Activated CD8-positive, alpha-beta memory T cell treated with anti-CD3 and anti-CD28 coated beads, Interleukin-2, amount 50 U/mL, for 1 hour (primary cell): ENCODE results near the gene SYNCRIP.
A peak's percentile ranks its signal among the peaks of the same experiment; 100 is the strongest.
"Not testable (repeated sequence)": the region's sequence is repeated elsewhere in the genome, so short reads cannot be mapped to it uniquely, and the experiment has no call there.

Source experiments
- DNase-seq: peaks from one replicate; pipeline ENCODE4 v3.0.0-alpha.2; 2020; ENCODE audit errors: extremely low read depth

SYNCRIP gene

DNA sequence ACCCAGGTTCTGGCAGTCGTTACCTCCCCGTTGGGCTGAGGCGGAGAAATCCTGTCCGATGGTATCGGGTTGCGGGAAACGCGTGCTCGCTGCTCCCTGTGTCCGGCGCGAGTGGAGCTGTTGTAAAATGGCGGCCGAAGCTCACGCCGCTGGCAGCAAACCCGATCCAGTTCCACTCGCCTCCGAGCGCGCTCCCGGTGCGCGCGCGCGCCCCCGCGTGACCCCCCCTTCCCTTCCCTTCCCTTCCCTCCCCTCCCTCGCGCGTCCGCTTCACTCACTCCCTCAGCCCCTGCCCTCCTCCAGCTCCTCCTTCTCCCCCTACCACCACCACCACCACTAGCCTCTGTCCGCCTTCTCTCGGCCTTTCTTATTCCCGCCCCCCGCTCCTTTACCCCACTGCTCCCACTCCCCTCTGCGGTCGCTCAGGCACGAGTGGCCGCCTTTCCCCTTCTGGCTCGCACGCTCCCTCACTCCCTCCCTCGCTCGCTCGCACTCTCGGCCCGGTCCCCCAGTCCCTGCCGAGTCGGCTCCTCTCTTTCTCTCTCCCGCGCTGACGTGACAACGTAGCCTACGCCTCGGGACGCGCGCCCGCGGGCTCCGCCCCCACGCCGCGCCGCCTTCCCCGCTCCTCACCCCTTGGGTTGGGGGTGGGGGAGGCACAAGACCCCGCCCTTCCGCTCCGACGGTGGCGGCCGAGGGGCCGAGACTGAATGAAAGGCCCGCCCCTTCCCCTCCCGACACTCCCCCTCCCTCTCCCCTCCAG, at the start of gene SYNCRIP:
SYNCRIP (minus strand) TSS at position 113 of the 763 bp plus-strand sequence. CDS start 1,447 bp downstream, outside the sequence.
- DNase-seq = peak; percentile 89

DNA sequence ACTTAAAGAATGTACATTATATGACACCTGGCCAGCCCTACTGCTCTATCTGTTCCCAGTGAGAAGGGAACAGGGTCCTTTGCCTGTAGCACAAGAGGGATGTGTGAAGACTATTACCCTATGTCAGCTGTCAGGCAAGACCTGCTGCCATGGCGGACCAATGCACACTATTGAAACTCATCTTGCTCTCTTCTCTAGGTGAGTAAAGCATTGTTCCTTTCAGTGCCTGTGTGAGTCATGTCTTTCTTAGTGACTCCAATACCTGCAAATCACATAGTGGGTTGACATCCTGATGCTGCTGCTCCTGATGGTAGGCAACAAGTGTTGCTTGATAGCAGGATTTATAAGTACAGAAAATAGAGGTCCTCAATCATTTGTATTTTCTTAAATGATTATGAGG, 48.8 kb upstream of the SYNCRIP start:
- DNase-seq = no peak

DNA sequence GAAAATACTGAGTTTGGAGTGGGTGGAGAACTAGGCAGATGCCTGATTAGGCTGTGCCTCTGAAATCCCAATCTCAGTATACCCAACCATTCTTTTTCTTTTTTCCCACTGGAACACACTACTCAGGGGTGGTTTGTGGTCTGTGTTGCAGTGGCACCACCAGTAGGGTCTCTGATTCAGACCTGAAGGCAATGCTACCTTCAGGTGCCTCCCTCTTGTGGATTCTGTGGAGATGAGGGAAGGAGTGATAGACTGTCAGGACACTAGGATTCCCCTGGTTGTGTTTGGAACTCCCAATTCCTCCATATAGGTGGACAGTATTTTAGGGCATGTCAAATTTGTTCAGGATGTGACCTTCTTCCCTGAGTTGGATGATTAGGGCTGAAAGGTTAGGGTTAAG, 47.4 kb upstream of the SYNCRIP start:
- DNase-seq = no peak

DNA sequence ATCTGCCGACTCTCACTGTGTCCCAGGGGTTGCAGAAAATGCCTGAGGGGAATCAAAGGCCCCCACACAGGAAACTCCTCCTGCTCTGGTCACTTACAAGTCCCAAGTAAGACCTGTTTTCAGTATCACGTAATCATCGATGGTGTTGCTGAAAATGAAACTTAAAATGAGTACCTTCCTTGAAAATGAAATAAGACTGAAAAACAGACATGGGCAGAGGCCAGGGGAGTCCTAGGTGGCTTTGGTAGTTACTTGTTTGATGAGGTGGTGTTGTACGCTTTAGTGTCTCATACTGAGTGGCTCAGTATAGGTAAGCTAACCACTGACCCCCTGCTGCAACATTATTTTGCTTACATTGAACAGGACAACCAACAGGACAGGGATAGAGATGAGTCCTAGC, 43.0 kb upstream of the SYNCRIP start:
- no peak for DNase-seq

DNA sequence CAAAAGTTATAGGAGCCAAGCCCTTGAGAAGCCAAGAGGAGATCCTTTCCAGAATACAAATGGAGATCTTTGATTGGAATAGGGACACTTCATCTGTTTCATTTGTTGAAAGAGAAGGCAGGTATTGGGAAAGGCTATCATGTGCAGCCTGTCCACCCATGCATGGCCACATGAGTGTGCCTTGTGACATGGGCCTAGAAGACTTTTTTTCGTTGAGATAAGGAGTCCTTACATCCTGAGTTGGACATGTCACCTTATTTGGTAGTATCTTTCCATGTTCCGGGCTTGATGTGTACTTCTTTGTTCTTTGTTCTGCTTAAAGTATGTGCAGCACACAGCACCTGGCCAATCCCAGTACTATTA, 42.1 kb upstream of the SYNCRIP start:
- no peak for DNase-seq

DNA sequence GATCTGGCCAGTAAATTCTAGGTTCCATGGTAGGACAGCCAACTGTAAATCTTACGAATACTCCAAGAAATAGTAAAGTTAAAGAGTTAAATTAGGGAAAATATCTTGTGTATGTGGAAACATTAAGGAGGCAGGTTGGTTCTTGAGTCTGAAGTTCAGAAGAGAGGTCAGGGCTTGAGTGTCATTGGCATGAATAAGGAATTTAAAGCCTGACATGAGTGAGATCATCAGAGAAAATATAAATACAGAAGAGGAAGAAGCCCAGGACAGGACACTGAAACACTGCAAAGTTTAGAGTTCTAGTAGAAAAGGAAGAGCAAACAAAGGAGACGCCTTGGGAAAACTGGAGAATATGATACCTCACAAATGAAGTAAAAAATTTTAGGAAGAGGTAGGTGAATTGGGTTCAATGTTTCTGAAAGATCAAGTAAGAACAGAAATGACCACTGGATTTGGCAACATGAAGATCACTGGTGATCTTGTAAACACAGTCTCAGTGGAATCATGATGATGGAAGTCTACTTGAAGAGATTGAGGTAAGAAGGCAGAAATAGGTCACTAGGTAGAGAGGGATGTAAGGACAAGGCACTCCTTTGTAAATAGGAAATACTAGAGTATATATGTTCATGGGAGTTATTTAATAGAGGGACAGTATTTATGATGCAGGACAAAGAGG, 41.6 kb upstream of the SYNCRIP start:
- no peak for DNase-seq

DNA sequence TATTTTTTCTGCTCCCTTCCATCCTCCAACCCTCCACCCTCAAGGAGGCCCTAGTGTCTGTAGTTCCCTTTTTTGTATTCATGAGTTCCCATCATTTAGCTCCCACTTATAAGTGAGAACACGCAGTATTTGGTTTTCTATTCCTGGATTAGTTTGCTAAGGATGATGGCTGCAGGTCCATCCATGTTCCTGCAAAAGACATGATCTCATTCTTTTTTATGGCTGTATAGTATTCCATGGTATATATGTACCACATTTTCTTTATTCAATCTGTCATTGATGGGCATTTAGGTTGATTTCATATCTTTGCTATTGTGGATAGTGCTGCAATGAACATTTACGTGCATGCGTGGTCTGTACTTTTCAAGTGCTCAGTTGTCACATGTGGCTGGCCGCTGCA, 39.2 kb upstream of the SYNCRIP start:
- DNase-seq = not testable (repeated sequence)

DNA sequence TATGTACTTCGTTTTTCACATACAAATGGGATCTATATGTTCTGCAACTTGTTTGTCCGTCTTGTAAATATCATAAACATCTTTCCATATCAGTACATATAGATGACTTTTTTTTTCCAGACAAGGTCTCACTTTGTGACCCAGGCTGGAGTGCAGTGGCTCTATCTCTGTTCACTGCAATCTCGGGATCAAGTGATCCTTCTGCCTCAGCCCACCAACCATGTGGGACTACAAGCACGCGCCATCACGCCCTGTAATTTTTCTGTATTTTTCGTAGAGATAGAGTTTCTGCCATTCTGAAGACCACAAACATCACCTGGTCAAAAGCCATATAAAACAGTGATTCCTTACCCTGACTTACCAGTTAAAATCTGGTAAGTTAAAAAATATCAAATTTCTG, 37.7 kb upstream of the SYNCRIP start:
- DNase-seq = no peak

DNA sequence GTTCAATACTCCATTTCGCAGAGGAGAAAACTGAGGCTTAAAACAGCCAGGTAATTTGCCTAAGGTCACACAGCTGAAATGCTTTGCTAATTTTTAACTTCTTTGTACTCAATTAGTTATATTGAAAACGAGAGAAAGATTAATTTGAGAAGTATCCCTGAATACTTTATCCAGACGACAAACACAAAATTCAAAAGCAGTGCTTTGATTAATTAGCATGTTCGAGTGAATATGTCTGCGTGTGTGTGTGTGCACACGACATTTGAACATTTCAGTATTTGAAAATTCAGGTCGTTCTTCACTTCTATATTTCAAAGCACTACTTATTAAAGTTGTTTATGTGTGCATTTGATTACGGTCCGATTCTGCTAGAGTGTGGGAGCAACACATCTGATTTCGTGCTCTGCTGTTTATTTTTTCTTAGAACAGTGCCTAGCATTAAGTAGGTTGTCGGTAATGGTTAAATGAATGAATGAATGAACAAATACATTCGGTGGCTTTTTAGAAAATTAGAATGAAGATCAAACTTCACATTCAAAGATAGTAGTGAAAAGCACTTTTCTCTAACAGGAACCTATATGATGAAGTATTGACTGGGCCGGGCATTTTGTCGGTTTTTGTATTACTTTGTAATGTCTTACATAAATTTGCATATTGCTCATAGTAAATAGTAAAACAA, 36.9 kb upstream of the SYNCRIP start:
- no peak for DNase-seq

DNA sequence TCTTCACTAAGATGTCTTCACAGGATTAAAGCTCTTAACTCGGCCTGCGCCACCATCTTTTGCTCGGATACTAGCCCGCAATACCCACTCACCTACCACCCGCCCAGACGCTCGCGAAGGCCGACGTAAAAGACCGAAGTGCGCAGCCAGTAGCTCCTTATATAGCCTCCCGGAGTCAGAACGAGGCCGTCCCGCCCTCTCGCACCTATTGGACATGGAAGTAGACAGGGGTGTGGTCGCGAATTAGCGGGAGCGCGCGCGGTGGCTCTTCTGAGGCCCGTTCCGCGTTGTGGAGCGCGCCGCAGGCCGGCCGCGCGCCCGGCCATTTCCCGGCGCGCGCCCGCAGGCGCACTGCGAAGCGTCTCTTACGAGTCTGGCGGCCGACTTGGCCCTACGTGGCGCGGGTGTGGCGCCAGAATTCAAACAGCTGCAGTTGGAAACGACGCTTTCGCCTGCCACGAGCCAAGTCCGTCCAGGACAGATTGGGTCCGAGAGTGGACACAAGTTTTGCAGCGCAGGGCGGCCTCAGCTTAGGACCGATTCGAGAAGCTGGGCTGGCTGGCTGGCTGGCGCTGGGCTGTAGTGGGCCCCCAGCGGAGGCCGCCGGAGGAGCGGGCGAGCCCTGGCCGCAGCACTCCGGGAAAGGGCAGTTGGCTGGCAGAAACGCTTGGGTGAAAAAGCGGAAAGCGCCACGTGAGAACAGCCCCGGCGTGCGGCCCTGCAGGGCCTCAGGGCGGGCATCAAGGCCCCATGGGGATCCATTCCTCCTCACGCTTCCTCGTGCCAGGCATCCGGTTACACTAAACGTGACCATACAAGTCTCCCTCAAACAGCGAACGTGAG, 36.1 kb upstream of the SYNCRIP start:
- peak; percentile 96 for DNase-seq

DNA sequence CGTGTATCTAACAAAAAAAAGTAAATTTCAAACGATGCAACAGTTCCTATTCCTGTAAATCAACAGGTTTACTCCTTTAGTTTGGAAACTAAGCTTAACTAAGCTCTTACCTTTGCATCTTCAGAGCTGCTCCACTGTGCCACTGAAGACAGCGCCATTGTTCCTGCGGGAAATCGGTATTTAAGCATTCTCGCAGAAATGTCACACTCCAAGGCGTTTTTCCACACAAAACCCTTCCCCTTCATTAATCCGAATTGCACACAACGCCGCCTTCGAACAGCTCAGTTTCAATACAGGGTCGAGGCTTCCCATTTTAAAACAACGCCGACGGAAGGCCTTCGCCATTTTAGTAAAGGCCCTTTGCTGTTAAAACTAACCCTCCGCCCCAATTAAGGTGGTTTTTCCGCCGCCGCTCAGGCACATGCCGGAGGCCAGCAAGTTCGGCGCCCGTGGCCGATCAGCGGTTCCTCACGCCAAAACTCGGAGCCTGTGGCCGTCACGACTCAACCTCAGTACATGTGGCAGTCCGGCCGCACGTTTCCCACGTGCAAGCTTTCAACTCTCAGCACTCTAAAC, 35.4 kb upstream of the SYNCRIP start:
- no peak for DNase-seq

DNA sequence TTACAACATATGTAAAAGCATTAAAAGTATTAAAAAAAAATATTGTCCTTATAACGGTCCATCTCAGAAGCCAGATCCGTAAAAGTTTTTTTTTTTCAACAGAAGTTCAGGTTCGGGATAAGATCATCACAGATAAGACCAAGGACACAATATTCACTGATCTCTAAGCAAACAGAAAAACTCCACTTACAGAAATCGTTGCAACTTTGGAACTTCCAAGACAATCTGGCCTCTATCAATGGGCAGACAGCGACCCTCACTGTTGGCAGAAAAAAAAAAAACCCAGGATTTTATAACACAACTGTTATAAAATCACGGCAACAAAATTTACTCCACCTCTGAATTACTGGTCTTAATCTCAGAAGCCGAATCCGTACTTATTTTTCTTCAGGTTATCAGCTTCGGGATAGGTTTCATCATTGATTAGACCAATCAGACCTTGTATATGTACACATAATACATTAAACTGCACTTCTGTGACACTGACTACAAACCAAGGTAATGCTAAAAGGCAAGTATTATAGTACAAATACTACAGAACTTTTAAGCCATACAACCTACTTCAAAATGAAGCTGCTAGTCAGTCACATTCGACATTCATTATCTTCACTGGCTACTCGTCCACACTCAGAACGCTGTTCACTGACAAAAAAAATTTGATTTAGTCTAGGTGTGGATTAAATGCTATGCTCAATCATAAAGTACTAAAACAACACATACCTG, 34.7 kb upstream of the SYNCRIP start:
- DNase-seq = no peak

DNA sequence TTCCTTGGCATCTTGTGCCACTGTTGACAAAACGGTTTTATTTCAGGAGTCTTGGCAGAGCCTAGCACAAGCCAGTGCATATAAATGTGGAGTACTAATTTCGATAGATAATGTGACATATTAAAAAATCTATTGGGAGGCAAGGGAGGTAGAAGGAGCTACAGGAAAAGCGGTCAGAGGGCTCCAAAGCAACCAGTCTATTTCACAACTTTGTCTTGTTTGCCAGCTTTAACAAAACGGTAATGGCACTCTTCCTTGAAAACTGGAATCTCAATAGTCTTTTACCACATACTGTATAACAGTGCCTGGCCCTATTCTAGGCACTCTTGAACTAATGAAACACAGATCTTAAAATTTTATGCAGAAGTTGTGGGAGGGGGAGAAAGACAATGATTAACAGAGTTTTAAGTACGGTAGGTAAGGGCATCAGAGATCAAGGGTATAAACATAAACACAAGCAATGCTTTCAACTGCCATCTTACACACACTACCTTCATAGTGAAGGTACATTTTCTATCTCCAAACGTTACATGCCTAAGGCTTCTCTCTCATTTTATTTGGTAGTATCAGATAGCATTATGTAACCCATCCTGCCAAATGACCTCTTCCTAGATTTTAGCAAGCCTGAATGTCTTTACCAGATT, 33.5 kb upstream of the SYNCRIP start:
- no peak for DNase-seq

DNA sequence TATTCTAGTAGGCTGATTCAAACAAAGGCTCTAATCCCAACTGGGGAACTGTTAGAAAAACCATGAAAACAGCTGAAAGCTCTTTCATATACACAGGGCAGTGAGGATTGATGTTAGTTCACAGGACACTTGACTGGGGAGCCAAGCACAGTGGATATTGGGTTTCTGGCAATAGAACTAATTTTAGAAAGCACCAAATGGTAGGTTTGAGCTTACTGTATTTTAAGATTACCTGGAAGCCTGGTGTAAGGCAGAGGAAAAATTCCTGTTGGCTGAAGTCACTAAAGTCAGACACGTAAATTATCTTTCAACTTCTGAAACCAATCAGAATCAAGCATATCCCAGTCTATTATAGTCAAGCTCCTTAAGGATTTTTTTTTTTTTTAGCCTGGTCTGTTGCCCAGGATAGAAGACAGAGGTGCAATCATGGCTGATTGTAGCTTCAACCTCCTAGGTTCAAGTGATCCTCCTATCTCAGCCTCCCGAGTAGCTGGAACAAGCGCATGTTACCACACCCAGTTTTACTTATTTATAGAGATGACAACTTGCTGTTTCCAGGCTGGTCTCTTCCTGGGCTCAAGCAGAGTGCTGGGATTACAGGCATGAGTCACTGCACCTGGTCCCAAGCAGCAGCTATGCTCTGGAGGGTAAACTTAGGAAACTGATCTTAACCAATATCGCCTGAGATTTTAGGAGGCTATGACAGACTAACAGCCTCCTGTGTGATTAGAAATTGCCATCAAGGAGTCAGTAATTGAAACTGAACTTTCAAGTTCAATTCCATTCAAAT, 32.5 kb upstream of the SYNCRIP start:
- DNase-seq = no peak

DNA sequence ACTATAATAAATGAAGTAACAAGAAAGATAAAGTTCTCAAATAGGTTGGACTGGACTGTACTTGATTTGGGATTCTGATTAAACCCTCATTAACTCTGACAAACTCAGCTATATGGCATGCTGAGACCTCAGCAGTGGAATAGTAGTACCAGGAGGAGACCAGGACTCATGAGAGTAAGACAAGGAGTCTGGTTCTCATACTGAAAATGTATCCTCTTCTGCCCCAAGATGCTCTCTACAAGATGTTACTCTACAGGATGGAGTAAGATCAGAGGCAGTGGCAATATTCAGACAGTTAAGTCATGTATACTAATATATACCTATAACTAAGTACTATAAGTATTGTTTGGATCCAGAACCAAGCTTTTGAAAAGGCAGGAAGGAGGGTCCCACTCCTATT, 31.9 kb upstream of the SYNCRIP start:
- no peak for DNase-seq

DNA sequence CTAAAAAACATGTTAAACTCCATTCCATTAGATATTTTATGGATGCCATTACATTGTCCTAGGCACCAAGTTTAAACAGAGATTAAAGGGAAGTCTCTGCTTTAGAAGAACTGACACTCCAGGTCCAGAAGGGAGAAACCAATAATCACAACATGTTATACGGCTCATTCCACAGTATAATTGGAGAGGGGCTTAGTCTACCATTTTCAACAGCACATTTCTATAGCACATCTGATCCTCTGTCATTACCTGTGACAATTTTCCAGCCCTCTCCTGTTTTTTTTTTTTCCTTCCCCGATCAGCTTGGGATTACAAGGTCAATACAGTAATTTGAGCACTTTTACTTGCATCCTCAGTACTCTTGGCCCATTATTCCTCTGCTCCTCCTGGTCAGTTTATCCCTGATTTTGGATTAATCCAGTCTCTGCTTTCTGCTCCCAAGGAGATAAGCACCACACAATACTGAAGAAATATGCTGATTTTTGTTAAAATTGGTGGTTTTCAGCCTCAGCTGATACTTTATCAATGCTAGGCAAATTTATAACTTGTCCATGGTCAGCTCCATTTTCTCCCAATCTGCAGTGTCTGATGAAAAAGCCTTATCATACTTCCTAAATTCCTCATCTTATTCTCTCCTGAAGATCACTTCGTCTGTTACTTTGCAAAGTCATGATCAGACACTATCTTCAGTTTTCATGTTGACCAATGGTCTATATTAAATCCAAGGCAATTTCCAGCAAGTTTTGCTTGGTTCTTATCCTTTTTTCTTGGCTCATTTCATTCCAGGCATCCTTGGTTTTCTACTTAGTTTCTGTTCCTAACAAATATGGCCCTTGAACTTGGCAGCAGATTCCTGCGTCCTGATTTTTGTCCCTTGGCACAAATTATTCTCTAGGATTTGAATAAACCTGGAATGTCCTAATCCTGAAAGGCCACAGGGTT, 30.8 kb upstream of the SYNCRIP start:
- DNase-seq = no peak

DNA sequence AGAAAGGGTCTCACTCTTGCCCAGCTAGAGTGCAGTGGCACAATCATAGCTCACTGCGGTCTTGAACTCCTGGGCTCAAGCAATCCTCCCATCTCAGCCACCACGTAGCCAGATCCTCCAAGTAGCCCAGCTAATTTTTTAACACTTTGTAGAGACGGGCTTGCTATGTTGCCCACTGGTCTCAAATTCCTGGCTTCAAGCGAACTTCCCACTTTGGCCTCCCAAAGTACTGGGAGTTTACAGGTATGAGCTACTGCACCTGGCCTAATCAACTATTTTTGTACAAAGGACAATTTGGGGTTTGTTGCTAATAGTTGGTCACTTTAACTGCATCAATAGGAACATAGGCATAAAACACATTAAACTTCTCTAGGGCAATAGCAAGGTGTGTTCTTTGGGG, 29.9 kb upstream of the SYNCRIP start:
- no peak for DNase-seq

DNA sequence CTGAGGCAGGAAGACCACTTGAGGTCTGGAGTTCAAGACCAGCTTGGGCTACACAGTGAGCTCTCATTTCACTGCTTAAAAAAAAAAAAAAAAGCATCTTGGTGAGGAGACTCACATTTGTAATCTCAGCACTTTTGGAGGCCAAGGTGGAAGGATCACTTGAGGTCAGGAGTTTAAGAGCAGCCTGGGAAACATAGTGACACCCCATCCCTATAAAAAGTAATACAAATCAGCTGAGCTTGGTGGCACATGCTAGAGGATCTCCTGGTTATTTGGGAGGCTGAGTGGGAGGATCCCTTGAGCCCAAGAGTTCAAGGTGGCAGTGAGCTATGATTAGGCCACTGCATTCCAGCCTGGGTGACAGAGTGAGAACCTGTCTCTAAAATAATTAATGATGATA, 29.4 kb upstream of the SYNCRIP start:
- DNase-seq = no peak

DNA sequence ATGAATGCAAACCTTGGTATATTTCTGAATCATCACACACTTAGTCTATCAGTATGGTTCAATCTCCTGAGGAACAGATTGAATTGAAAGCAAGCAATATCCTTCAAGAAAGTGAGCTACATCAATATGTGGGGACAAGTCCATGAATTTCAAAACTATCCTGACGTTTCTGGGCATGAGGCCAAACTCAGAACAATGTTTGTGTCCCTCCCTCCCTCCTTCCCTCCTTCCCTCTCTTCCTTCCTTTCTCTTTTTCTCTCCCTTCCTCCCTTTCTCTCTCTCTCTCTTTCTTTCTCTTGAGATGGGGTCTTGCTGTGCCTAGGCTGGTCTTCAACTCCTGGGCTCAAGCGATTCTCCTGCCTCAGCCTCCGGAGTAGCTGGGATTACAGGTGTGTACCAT, 27.9 kb upstream of the SYNCRIP start:
- DNase-seq = no peak
